ENCODE results near the gene RASA3.
"Not testable (repeated sequence)": the region's sequence is repeated elsewhere in the genome, so short reads cannot be mapped to it uniquely, and the experiment has no call there.

Gene RASA3

DNA sequence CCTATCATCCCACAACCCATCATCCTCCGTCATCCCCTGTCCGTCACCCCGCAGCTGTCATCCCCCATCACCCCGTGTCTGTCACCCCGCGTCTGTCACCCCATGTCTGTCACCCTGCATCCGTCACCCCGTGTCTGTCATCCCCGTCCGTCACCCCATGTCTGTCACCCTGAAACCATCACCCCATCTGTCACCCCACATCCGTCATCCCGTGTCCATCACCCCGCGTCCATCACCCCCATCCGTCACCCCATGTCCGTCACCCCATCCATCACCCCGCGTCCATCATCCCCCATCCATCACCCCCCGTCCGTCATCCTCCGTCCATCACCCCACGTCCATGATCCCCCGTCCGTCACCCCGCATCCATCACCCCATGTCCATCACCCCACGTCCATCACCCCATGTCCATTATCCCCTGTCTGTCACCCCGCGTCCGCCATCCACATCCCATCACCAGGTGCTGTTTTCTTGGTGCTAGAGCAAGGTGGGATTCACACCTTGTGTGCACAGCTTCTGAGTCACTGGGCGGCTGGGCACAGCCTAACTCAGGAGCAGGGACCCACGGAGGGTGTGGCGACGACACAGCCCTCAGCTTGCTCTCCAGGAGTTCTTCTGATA, 24.2 kb downstream of the RASA3 start:
- in situ Hi-C loops (cut with HindIII; ENCODE audit: low pct_unique_long_range_greater_than_20kb, low sequenced_read_pairs), result no loop called here
- no peak for TF ChIP-seq JUND (IDR thresholded peaks at IDR 0.05; ENCODE audit: low read depth)
- no peak for DNase-seq (ENCODE audit: low read depth in 1 of 2, low spot score in 1 of 2)

DNA sequence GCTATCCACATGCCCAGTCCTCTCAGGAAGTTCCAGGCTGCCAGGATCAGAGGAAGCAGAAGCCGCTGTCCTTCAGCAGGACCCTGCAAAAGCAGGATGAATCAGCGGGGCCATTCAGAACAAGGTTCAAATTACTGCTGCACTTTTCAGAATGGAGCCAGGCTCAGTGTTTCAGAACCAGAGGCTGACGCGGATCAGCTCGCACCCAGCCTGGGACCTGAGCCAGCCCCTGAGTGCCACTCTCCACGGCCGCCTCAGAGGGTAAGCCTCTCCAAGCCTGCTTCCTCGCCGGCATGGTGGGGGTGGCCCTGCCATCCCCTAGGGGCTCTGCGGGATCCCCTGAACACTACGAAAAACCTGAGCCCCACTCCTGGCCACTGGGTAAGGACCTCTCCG, 24.7 kb downstream of the RASA3 start:
- DNase-seq (ENCODE audit: low read depth in 1 of 2, low spot score in 1 of 2), result no peak
- in situ Hi-C loops (cut with HindIII; ENCODE audit: low pct_unique_long_range_greater_than_20kb, low sequenced_read_pairs), result no loop called here
- no peak for TF ChIP-seq JUND (IDR thresholded peaks at IDR 0.05; ENCODE audit: low read depth)

DNA sequence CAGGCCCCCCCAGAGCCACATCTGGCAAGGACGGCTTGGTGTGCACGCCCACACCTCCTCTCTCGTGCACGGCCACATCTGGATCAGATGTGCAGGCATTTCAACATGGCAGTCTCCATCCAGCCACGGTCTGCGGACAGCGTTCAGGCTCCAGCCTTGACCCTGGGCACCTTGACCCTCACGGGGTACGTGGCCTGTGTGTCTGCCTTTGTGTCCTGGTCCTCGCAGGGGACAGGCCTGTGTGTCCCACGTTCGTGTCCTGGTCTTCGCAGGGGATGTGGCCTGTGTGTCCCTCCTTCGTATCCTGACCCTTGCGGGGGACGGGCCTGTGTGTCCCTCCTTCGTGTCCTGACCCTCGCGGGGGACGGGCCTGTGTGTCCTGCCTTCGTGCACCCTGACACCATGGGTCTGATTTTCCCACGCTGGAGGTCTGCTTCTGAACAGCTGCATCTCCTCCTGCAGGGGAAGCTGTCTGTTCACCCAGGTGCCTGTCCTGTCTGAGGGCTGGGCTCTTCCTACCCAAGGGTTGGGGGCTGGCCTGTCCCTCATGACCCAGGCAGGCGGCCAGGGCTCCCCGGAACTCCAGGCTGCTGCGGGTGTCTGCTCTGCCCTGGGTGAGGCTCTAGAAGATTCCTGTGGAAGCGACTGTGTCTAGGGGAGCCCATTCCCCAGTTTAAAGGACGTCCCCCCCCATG, 25.3 kb downstream of the RASA3 start:
- DNase-seq (ENCODE audit: low read depth in 1 of 2, low spot score in 1 of 2), result no peak
- in situ Hi-C loops (cut with HindIII; ENCODE audit: low pct_unique_long_range_greater_than_20kb, low sequenced_read_pairs), result no loop called here
- TF ChIP-seq JUND (IDR thresholded peaks at IDR 0.05; ENCODE audit: low read depth), result no peak

DNA sequence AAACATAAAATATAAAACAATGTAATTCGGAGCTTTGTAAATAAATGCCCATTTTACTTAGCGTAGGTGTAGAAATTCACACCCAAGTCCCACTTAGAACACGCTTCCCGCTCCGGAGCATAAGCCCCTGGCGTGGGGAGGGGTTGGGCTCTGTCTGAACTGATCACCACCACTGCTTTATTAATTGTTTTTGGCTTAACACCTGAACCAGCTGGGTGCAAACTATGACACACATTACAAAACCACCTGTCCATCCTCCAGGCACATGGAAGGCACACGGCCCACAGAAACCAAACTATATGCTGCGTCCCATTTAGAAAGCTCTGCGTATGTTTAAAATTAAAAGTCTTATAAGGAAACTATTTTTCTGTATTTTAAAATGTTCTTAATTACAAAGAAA, 25.9 kb downstream of the RASA3 start:
- in situ Hi-C loops (cut with HindIII; ENCODE audit: low pct_unique_long_range_greater_than_20kb, low sequenced_read_pairs), result no loop called here
- DNase-seq (ENCODE audit: low read depth in 1 of 2, low spot score in 1 of 2), result no peak
- TF ChIP-seq JUND (IDR thresholded peaks at IDR 0.05; ENCODE audit: low read depth), result no peak

DNA sequence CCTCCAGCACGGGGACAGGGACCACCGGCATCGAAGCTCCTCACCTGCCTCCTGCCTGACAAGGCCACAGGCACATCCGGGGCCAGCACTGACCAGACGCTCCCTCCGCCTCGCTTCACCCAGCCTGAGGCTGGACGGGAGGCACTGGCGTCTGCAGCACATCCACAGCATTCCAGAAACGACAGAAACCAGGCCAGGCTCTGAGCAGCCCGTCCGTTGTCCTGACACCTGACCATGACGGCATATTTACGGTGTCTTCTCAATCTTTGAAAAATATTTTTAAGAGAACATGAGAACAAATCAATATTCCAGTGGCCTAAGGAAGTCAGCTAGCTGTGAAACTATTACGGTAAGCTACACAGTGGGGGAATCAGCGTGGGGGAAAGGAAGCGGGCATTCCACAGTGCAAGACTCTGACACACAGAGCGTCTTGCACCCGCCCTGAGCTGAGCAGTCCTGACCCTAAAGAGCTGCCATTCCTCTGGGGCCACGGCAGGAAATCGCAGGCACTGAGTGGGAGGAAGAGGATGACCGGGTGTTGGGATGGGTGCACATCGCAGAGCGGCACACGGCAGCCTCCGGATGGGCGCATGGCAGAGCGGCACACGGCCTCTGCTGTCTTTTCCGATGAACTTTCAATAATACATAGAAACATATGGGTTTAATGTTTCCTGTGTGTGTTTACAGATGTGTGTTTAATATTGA, 26.8 kb downstream of the RASA3 start:
- no peak for TF ChIP-seq JUND (IDR thresholded peaks at IDR 0.05; ENCODE audit: low read depth)
- in situ Hi-C loops (cut with HindIII; ENCODE audit: low pct_unique_long_range_greater_than_20kb, low sequenced_read_pairs), result no loop called here

DNA sequence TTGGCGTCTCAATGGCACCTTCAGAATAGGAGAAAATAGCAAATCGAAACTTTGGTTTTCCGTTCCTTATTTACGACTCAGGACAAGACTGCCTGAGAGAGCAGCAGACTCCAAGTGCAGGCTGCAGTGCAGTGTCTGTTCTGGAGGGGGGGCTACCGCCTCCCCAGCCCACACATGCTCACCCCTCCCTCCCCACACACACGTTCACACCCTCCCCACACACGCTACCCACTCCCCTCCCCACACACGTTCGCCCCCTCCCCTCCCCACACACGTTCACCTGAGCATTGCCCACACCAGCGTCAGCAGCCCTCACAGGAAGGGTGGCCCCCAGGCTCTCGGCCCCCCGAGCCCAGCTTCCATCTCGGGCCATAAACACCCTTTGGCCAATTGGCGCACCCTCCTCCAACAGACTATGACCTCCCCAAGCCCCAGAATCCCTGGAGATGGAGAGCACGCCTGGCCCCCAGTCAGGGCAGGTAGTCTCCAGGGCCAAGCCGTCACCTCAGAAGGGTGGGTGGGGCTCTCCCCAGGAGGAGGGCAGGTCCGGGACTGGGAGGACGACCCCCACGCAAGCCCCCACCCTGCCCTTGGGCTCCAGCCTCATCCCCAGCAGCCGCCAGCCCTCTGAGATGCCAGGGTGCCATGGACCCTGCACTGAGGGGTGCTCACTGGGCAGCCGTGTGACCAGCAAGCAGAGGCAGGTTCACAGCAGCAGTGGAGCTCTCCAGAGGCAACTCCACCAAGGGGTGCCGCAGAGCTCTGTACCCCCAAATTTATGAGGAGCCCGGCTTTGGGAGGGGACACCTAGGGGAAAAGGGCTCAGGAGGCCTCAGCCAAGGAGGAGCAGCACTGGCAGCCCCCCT, 27.5 kb downstream of the RASA3 start:
- no peak for DNase-seq (ENCODE audit: low read depth in 1 of 2, low spot score in 1 of 2)
- no peak for TF ChIP-seq JUND (IDR thresholded peaks at IDR 0.05; ENCODE audit: low read depth)
- in situ Hi-C loops (cut with HindIII; ENCODE audit: low pct_unique_long_range_greater_than_20kb, low sequenced_read_pairs), result no loop called here

More for the DNA sequence above, 26.8 kb downstream of the RASA3 start:
- DNase-seq (ENCODE audit: low read depth in 1 of 2, low spot score in 1 of 2), result no peak

DNA sequence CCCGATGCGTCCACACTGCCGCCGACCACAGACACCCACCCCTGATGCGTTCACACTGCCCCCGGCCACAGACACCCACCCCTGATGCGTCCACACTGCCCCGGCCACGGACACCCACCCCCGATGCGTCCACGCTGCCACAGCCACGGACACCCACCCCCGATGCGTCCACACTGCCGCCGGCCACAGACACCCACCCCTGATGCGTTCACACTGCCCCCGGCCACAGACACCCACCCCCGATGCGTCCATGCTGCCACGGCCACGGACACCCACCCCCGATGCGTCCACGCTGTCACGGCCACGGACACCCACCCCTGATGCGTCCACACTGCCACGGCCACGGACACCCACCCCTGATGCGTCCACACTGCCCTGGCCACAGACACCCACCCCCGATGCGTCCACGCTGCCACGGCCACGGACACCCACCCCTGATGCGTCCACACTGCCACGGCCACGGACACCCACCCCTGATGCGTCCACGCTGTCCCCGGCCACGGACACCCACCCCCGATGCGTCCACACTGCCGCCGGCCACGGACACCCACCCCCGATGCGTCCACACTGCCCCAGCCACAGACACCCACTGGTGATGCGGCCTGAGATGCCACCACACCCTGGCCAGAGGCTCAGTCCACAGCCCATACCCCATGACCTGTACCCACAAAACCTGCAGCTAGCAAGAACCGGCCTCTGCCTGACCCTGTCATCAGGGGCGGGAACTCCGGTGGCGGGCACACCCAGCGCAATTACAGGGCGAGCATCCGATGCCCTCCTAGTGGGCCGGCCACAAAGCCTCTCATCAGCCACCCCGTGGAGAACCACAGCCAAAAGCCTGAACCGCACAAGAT, 28.4 kb downstream of the RASA3 start:
- TF ChIP-seq JUND (IDR thresholded peaks at IDR 0.05; ENCODE audit: low read depth), result no peak

DNA sequence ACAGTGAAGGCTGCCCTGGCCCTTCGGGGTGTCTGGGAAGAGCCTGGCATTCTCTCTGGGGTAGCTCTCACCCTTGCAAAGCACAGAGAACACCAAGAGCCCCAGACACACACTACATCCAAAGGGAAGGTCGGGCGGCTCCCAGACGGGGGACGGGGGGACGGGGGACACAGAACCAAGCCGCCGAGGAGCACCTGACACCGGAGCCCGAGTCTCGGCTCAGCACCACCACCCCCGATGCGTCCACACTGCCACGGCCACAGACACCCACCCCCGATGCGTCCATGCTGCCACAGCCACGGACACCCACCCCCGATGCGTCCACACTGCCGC, 29.2 kb downstream of the RASA3 start:
- DNase-seq (ENCODE audit: low read depth in 1 of 2, low spot score in 1 of 2); in situ Hi-C loops (cut with HindIII; ENCODE audit: low pct_unique_long_range_greater_than_20kb, low sequenced_read_pairs): not testable (repeated sequence)

More for the DNA sequence above, 28.4 kb downstream of the RASA3 start:
- no peak for DNase-seq (ENCODE audit: low read depth in 1 of 2, low spot score in 1 of 2)
- in situ Hi-C loops (cut with HindIII; ENCODE audit: low pct_unique_long_range_greater_than_20kb, low sequenced_read_pairs), result no loop called here

DNA sequence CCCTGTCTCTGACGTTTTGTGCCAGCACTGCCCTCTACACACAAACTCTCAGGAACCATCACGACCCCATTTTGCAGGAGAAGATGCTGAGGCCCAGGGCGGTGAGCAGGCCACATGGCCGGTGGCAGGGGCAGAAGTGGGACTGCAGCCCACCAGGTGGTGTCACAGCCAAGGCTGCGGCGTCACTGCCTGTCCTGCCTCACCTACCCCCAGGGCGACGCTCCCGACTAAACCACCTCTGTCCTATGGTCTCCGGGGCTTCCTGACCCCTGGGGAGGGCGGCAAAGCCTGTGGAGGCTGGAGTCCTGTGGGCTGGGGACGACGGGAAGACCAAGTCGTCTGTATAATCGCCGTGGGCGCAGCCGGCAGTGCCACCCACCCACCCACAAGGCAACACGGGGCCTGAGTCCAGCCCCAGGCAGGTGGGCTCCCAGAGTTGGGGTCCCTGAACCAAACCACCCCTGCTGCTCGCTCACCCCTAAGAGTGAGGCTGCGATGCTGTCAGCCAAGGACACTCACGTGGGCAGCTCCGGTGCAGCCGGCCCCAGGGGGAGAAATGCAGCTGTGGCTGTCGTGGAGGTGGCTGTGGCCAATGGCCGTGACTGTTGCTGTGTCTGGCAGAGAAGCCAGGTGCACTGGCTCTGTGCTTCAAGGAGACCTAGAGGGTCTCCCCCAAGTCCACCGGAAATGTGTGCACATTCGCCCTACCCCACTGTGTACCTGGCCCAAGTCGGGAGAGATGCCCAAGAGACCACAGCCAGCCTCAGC, 29.7 kb downstream of the RASA3 start:
- no peak for DNase-seq (ENCODE audit: low read depth in 1 of 2, low spot score in 1 of 2)
- TF ChIP-seq JUND (IDR thresholded peaks at IDR 0.05; ENCODE audit: low read depth), result no peak
- in situ Hi-C loops (cut with HindIII; ENCODE audit: low pct_unique_long_range_greater_than_20kb, low sequenced_read_pairs), result no loop called here

DNA sequence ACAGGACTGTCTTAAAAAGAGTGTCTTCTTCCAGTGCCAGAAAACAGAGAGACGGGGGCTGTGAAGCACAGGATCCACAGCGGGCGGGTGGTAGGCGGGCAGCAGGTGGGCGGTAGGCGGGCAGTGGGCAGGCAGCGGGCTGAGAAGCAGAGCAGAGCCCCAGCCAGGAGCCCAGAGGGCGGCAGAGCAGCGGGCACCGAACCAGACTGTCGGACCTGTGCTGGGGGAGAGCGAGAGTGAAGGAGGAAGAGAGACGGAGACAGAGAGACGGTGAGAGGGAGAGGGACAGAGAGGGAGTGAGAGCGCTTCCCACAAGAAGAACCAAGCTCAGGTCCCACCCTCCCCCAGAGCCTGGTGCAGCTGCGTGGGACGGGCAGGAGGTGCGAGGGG, 30.3 kb downstream of the RASA3 start:
- in situ Hi-C loops (cut with HindIII; ENCODE audit: low pct_unique_long_range_greater_than_20kb, low sequenced_read_pairs), result no loop called here
- TF ChIP-seq JUND (IDR thresholded peaks at IDR 0.05; ENCODE audit: low read depth), result no peak
- no peak for DNase-seq (ENCODE audit: low read depth in 1 of 2, low spot score in 1 of 2)

DNA sequence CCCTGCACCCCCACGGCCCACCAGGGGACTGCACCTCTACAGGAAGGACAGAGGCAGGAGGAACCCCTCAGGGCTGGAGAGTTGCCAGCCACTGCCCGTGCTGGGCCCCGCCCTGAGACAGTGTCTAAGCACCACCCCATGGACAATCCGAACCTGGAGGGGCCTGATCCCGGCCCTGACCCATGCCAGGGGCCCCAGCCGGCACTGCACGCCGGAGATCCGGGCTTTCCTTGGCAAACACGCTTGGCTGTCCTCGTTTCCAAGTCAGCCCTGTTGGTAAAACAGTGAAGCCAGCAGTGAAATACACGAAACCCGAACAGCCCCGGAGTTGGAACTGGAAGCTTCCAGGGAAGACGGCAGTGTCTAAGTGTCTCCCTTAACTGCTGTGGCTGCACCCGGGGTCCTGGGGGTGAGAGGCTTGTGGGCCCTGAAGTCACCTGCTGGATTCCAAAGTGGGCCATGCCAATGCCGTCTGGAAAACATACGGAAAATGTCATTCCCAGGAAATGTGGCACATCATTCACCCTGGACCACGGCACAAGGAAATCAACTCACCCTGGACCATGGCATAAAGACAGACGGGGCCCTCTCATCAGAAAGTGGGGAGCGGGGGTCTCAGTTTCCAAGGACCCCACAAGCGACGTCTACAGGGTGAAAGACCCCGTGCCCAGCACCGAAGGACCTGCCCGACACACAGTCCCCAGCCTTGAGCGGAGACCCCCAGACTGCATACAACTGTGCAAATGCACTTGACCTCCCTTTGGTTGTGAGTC, 30.9 kb downstream of the RASA3 start:
- DNase-seq (ENCODE audit: low read depth in 1 of 2, low spot score in 1 of 2), result no peak
- in situ Hi-C loops (cut with HindIII; ENCODE audit: low pct_unique_long_range_greater_than_20kb, low sequenced_read_pairs), result no loop called here
- TF ChIP-seq JUND (IDR thresholded peaks at IDR 0.05; ENCODE audit: low read depth), result no peak
